Thyroid gland (tissue), 4 donors: ENCODE results near the gene CPNE2.

Experiments
- POLR2A ChIP-seq, 2 donors: fragments of 450-650 bp; IDR thresholded peaks; one replicate each; pipeline ENCODE4 v1.6.1; 2017; ENCODE audit warnings: antibody characterized with exemption in 2 of 2, mild to moderate bottlenecking in 2 of 2, moderate library complexity in 1 of 2
- TF ChIP-seq, protein P1 (sequence below), 6 experiments: fragments of 200-600 bp in 3 of 6; fragments of 450-650 bp in 3 of 6; sonication (generic) in 3 of 6; IDR thresholded peaks; one replicate each; pipeline ENCODE4 v1.5.1; 2016 to 2019; ENCODE audit warnings: antibody characterized with exemption in 6 of 6, mild to moderate bottlenecking in 2 of 6, inconsistent platforms in 1 of 6, moderate library complexity in 1 of 6

DNA sequence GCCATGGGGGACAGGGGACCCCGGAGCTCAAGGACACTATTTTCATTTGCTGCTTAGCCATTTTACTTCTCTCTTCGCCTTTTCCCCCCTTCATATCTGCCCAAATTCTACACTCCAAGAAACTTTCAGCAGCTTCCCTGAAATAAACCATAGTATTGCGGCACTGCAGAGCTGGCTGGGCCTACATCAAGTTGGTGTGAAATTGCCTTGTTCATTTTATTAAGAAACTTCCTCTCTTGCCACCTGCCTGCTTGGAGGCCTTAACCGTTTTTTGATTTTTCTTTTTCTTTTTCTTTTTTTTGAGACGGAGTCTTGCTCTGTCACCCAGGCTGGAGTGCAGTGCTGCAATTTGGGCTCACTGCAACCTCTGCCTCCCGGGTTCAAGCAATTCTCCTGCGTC is 7.4 kb upstream of the CPNE2 start:
- TF ChIP-seq, protein P1, sequence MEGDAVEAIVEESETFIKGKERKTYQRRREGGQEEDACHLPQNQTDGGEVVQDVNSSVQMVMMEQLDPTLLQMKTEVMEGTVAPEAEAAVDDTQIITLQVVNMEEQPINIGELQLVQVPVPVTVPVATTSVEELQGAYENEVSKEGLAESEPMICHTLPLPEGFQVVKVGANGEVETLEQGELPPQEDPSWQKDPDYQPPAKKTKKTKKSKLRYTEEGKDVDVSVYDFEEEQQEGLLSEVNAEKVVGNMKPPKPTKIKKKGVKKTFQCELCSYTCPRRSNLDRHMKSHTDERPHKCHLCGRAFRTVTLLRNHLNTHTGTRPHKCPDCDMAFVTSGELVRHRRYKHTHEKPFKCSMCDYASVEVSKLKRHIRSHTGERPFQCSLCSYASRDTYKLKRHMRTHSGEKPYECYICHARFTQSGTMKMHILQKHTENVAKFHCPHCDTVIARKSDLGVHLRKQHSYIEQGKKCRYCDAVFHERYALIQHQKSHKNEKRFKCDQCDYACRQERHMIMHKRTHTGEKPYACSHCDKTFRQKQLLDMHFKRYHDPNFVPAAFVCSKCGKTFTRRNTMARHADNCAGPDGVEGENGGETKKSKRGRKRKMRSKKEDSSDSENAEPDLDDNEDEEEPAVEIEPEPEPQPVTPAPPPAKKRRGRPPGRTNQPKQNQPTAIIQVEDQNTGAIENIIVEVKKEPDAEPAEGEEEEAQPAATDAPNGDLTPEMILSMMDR (IDR thresholded peaks at IDR 0.05): no peak
- TF ChIP-seq POLR2A (IDR thresholded peaks at IDR 0.05): no peak
